HEK293T (cell line): ENCODE measurements around the gene BBX.

Experiments
- ARNT ChIP-seq: fragments of 450-650 bp; IDR thresholded peaks from 2 replicates; pipeline ENCODE4 v1.6.1; 2017; ENCODE audit warnings: mild to moderate bottlenecking
- BHLHE40 ChIP-seq: fragments of 450-650 bp; IDR thresholded peaks from 2 replicates; pipeline ENCODE4 v1.6.1; 2016; ENCODE audit warnings: mild to moderate bottlenecking, moderate library complexity, borderline replicate concordance
- CTBP1 ChIP-seq: fragments of 450-650 bp; IDR thresholded peaks from 2 replicates; pipeline ENCODE4 v1.6.1; 2016; ENCODE audit warnings: borderline replicate concordance
- ELF4 ChIP-seq: fragments of 450-650 bp; IDR thresholded peaks from 2 replicates; pipeline ENCODE4 v1.6.1; 2017; ENCODE audit warnings: antibody characterized with exemption
- FOXK2 ChIP-seq: fragments of 450-650 bp; IDR thresholded peaks from 2 replicates; pipeline ENCODE4 v1.6.1; 2016; ENCODE audit warnings: mild to moderate bottlenecking
- FOXM1 ChIP-seq: fragments of 450-650 bp; IDR thresholded peaks from 2 replicates; pipeline ENCODE4 v1.6.1; 2017; ENCODE audit warnings: mild to moderate bottlenecking, borderline replicate concordance
- L3MBTL2 ChIP-seq: fragments of 450-650 bp; conservative IDR thresholded peaks from 2 replicates; pipeline ENCODE4 v1.6.1; 2016; ENCODE audit warnings: mild to moderate bottlenecking
- LEF1 ChIP-seq: fragments of 450-650 bp; IDR thresholded peaks from 2 replicates; pipeline ENCODE4 v1.6.1; 2017; ENCODE audit warnings: mild to moderate bottlenecking, borderline replicate concordance
- NFRKB ChIP-seq: fragments of 450-650 bp; IDR thresholded peaks from 2 replicates; pipeline ENCODE4 v1.6.1; 2016; ENCODE audit warnings: mild to moderate bottlenecking, moderate library complexity
- PKNOX1 ChIP-seq: fragments of 450-650 bp; IDR thresholded peaks from 2 replicates; pipeline ENCODE4 v1.6.1; 2016
- SP1 ChIP-seq: fragments of 450-650 bp; IDR thresholded peaks from 2 replicates; pipeline ENCODE4 v1.6.1; 2017
- SUZ12 ChIP-seq: fragments of 450-650 bp; IDR thresholded peaks from 2 replicates; pipeline ENCODE4 v1.6.1; 2016; ENCODE audit warnings: mild to moderate bottlenecking
- ZNF384 ChIP-seq: fragments of 450-650 bp; IDR thresholded peaks from 2 replicates; pipeline ENCODE4 v1.6.1; 2016

GRCh38 chr3:107772016-107772415, 249.3 kb downstream of the BBX start:
- no peak for TF ChIP-seq SP1
- TF ChIP-seq ELF4, result no peak
- no peak for TF ChIP-seq NFRKB
- TF ChIP-seq CTBP1, result no peak
- no peak for TF ChIP-seq FOXM1
- no peak for TF ChIP-seq FOXK2
- TF ChIP-seq ZNF384, result no peak
- no peak for TF ChIP-seq SUZ12
- TF ChIP-seq PKNOX1, result no peak
- no peak for TF ChIP-seq L3MBTL2
- no peak for TF ChIP-seq BHLHE40
- no peak for TF ChIP-seq LEF1
- TF ChIP-seq ARNT, result no peak
